NCI-H748 (cell line): ENCODE measurements around the gene WDR72.

Source experiments
- DNase-seq: peaks from one replicate; lab custom pipeline; 2025; ENCODE audit not compliant: unreplicated experiment; lab: John Stamatoyannopoulos, UW

WDR72 gene

DNA sequence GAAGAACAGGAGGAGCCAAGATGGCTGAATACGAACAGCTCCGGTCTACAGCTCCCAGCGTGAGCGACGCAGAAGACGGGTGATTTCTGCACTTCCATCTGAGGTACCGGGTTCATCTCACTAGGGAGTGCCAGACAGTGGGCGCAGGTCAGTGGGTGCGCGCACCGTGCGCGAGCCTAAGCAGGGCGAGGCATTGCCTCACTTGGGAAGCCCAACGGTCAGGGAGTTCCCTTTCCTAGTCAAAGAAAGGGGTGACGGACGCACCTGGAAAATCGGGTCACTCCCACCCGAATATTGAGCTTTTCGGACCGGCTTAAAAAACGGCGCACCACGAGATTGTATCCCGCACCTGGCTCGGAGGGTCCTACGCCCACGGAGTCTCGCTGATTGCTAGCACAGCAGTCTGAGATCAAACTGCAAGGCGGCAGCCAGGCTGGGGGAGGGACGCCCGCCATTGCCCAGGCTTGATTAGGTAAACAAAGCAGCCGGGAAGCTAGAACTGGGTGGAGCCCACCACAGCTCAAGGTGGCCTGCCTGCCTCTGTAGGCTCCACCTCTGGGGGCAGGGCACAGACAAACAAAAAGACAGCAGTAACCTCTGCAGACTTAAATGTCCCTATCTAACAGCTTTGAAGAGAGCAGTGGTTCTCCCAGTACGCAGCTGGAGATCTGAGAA lies 218.7 kb downstream of the WDR72 start:
- DNase-seq, result peak; percentile 41

DNA sequence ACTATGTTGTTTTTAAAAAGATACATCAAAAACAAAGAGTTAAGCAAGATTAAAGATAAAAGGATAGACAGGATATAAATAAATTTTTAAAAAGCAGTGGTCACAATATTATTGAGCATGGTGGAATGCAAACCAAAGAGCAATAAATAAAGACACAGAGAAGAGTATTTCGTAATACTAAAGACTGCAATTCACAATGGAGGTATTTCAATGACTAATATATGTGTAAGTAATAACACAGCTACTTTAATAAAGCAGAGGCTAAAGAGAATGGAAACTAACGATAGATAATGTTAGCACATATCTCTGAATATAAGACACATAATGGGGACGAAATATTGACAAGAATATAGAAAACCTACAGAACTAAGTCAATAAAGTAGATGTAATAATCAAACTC lies 219.6 kb downstream of the WDR72 start:
- DNase-seq, result no peak

DNA sequence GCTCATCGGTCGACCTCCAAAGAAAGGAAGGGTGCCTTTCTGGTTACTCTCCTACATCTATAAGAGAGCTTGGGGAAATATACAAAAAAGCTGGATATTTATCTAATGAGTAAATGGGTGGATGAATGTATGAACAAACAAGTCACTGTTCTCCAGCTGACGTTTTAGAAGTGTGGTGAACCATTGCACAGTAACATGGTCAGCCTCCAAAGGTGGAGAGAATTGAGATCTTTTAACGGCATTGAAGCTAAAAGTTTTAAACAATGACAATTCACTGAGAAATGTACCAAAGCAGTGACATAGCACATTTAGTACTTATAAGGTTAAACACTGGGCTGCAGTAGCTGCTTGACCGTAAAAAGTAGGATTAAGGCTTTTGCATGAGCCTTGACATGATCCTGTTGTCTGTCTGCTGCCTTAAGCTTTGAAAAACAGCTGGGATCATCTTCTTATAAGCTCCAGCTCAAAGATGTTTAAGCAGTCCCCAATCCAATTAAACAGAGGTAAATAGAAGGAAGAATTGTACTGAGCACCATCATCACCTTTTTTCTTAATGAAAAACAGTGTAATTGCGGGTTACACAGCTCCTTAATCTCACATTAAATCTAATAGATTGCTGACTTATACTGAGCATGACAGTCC lies 222.9 kb downstream of the WDR72 start:
- peak; percentile 7 for DNase-seq

DNA sequence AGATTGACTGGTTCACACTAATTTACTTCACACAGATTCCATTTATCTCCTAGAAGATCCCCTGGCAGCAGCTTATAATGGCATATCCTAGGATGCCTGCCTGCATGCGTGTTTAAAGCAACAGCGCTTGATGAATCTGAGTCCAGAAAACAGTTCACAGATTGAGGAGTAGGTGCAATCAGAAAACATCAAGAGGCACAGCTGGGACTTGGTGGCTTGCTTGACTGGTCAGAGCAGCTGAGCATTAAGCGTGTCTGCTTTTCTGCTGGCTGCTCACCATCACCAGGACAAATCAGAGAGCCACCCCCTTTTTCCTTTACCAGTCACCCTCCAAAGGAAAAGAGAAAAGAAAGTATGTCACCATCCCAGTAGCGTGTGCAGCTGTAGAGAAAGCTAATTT lies 223.6 kb downstream of the WDR72 start:
- no peak for DNase-seq

DNA sequence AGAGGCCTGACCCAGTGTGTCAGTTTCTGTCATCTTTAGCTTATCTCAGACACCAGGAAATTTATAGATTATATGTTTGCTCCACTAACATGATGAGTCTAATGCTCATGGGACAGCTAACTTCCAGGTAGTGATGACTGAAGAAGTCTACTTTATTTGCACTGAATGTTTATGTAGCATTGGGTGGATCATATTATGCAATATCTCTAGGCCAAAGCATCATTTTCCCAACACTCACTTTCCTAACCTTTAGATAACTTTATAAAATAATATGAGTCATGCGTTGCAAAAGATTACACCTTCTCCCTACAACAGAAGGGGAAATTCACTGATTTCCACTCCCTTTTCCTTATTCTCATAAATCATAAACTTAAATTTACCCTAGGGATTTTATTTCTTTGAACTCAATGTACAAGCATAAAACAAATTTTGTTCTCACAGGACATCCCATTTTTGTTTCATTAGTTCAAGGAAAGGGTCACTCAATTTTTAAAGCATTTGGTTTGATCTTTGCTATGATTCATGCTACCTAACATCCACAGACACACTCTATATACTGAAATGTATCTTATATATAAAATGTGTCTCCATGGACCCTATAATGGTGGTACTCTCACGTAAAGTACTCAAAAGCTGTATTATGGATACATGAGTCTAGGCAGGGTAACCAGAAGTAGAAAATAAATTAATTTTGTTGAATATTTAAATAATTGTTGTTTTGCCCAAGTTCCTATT lies 225.2 kb downstream of the WDR72 start:
- no peak for DNase-seq

DNA sequence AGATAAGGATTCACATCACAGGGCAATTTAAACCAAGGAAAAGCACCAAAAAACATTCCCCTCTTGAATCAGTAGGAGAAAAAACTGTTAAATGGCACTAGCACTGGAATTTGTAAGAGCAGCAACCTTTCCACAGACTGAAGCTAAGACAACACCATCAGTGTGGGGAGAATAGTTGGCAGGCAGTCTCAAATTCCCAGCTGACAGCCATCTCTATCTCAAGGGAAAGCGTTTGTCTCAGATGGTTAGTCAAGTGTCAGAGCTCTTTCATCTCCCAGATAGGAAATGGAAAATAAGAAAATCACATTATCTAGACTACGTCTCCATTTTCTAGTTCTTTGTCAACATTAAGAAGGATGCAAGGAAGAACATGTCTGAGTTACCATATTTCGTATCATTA lies 228.7 kb downstream of the WDR72 start:
- DNase-seq, result no peak

DNA sequence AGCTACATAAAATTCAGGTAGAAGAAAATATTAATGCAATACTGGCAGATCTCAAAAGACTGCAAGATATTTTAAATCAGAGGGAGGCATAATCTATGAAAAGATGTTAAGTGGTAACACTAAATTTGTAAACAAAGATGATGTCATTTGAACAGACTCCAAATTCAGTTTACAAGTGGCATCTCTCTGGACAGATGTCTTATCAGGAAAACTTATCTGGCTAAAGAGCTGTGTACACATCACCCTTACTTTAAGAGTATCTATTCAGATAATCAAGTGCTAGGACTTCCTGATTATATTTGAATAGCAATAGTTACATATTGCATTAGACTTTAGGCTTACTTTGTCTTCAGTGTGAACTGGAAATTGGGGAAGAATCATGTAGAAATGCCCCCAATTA lies 231.5 kb downstream of the WDR72 start:
- peak; percentile 0 for DNase-seq

DNA sequence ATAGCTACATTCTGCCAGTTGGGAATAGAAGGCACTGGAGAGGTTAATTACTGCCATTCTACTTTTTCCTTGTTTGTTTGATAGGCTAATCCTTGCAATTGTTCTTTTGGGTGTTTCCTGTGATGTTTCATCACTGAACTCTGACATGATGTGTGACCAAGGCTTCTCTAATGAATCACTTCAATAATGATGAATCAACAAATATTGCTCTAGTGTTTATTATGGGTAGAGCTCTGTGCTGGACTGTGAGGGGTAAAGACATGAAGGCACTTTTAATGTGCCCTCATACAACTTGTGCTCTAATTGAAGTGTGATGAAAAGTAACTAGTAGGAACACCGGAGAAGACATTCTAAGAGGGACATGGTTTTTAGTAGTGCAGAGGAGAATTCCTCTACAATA lies 233.6 kb downstream of the WDR72 start:
- DNase-seq, result no peak

DNA sequence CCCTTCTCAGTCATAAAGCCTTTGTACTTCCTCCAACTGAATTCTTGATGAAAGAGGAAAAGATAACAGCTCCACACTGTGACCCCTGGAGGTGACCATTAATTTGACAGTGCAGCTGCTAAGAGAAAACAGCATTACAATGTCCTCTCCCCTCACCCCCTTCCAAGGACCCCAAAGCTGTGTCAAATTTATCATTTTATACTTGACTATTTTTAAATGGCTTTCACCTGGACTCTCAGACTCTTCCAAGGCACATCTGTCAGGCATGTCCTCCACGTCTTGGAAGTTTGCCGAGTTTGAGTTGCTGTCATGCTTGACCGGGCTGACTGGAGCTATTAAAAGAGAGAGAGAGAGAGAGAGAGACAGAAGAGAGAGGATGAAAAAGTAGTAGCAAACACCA lies 236.5 kb downstream of the WDR72 start:
- no peak for DNase-seq

DNA sequence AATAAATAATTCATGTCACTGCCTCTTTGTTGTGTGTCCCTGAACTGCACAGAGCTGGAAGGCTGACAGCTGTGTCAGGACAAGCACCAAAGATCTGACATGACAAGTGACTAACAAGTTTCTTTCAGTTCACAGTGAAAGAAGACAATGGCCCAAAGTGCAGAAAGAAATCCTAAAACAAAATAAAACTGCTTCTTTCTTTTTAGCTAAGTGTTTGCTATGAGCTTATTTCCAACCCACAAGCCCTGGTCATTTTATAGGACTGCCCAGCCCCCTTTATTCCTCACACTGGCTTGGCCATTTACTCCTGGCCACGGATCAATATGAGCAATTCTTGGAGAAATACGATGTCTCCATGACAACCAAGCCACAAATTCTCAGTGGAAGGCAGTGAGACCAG lies 238.5 kb downstream of the WDR72 start:
- no peak for DNase-seq

DNA sequence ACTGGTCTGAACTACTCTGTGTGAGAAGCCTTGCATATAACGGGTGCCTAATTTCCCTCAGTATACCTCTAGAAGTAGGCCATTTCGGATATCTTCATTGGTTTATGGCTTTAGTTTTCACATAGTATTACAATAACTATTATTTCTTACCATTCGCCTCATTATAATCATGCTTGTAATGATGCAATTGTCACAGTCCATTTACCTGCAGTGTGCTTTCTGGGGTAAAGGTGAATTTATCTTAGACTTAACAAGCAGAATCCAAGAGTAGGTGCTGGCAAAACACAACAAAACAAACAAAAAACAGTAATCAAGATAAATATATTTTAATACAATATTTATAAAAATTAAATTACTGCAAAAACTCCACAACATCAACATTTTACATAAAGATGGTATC lies 246.0 kb downstream of the WDR72 start:
- no peak for DNase-seq

DNA sequence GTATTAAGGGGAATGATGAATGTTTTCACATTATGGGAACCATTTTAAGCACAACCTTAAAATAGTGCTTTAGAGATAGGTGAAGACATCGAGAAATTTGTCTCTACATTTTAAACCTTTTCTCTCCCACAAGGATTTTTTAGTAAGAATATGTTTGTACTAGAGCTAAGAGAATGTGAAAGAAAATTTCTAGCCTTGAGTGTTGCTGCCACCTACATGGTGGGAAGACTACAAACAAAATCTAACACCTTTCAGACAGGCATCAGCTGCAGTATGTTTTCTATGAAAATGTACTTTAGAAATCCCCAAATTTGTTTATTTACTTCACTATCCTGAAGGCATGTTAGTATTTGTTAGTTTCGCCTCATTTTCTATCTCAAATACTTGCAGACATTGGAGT lies 247.4 kb downstream of the WDR72 start:
- DNase-seq, result no peak

DNA sequence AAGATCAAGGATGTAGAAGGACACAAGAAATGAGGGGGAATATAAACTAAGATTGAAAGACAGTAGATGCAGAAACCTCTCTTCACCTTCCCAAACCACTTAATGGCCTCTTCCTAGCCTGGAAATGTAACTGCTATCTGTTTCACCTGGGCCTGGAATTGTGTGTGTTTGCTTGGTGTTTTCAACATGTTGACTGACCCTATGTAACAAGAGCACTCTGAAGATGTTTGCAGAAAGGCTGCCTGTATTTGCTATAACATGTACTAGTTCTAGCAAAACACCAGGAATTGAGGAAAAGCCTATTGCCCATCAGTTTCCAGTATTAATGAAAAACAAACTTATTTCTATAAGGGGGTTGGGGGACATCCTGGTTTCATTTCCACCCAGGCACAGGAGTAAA lies 248.3 kb downstream of the WDR72 start:
- DNase-seq, result no peak

DNA sequence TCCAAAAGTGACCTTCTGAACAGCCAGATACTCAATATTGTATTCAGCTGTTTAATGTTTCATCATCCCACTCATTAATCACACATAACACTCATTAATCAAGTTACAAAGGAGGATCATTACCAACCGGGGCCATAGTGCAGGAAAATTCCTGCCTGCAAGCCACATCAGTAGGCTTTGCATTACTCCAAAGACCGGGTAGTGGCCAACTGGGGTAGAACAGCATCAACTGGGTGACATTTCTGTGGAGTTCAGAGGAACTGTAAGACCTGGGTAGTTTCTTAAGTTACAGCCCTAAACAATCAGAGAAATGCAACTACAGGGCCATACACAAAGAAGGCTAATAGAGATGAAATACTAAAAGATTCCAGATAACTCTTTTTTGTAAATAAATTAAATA lies 253.1 kb downstream of the WDR72 start:
- no peak for DNase-seq

DNA sequence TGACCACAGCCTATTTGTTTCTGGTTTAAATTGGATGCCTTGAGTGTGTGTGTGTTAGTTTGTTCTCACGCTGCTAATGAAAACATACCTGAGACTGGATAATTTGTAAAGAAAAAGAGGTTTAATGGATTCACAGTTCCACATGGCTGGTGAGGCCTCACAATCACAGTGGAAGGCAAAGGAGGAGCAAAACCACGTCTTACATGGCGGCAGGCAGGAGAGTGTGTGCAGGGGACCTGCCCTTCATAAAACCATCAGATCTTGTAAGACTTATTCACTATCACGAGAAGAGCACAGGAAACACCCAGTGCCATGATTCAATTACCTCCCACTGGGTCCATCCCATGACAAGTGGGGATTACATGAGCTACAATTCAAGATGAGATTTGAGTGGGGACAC lies 260.5 kb downstream of the WDR72 start:
- no peak for DNase-seq

DNA sequence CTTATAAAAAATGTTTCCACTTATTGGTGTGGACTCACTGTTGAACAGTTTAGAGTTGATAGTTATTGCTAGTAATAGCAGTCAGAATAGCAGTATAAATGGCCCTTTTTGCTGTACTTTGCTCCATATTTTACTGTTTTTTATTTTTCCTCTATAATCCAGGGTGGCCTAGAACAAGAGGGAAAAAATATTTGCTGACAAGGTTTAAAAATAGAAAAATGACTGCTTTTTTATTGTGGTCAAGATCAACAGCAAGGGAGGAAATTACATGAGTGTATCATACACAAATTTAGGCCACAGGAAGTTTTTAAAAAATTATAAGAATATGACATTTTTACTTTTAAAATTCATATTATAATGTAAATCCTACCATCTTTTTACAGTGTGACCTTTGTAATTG lies 269.1 kb downstream of the WDR72 start:
- no peak for DNase-seq

DNA sequence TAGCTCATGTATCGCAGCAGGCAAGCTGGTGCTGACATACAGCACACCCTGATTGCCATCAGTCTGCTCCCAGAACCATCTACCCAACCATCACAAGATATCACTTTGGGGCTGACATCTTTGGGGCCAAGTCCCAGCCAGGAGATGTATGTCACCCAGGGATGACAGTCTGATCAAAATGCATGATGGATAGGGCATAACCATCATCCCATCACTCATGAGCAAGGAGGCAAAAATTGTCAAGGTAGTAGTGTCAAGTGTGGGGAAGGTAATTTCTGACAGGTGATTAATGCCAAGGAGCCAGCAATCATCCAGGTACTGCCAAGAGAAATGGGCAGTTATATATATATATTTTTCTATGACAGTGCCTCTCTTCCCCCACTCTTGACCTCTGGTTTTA lies 277.4 kb downstream of the WDR72 start:
- DNase-seq, result no peak

DNA sequence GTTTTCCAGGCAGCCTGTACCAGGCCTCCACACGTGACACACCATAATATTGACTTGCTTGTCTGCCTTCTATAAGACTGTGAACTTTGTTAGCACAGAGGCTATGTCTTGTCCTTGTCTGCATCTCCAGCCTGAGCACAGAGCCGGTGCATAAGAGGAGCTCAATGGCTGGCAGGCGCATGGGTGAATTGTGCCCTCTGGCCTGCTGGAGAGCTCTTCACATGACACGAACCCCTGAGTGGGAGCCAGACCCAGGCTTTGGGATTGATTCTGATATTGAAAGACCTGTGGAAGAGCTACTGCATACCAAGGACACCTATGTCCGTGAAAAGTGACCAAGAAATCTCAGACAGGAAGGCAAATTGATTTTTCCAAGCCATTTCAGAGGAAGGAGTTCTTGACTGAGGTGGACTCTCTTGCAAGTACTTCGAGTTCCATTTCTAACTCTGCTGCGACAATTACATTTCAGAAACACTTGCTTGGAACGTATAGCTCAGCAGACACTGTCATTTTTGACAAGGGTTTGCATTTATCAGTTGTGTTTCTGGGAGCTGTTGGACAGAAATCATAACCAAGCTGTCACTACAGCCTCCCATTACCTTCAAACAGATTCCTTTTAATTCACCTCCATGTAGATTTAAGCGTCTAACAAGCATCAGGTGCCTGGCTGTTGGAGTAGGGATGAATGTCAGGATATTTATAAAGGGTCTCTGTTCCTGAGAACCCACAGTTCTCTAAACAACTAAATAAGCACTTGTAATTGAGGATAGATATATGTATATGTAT lies 281.3 kb downstream of the WDR72 start:
- no peak for DNase-seq

DNA sequence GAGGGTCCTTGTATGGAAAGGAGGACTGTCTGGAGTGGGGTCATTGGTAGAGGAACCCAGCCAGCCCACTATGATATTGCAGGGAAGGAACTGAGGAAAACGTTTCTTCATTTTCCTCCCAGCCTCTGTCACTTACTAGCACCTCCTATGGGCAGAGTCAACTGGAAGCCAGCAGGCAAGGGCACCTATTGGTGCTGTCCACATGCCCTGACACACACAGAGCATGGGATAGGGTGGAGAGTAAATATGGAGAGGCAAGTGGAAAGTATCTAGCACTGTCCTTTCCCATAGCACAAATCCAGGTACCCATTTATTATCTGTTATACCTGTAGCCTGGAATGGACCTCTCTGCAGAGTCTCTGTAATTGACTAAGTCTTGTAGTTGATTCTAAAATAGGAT lies 285.6 kb downstream of the WDR72 start:
- DNase-seq, result no peak

DNA sequence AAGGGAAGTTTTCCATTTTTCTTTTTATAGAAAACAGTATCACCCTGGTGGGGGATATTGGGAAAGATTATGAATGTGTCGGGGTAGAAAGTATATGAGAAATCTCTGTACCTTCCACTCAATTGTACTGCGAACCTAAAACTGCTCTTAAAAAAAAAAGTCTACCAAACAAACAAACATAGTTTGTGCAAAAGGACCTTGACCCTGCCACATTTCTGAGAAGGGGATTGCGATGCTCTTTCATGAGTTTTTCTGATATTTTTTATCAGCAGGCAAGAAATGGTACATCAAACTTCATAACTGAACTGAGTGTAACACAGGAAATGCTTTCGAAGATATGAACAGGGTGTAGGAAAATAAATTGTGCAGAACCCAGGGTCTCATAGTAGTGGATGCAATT lies 286.0 kb downstream of the WDR72 start:
- no peak for DNase-seq

DNA sequence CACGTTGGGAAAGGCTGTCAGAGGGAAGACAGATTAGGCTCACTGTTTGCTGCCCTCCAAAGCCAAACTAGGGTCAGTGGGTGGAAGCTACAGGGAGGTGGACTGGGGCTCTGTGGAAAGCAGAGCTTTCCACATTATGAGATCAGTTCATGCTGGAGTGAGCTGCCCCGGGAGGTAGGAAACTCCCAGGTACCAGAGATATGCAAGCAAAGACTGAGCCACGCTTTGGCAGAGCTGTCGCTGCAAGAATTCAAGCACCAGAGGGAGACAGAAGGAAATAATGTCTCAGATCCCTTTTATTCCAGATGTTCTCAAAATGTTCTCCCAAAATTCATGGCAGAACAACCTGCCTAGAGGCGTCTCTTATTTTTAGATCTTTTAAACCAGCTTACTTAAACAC lies 286.6 kb downstream of the WDR72 start:
- no peak for DNase-seq

DNA sequence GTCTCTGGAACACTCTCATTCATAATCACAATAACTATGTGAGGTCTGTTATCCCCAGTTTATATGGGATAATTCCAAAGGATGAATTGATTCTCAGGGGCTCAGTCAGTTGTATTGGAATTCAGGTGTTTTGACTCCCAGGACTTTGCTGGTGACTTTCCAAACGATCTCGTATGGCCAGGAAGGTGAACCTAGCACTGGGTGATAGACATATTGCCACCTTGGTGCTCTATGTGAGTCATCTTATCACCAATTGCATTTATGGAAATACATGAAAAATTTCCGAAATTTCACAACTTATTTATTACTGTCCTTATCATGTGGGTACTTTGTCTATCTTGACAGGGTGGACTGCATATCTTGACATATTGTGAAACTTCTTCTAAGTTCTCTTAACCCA lies 287.3 kb downstream of the WDR72 start:
- no peak for DNase-seq
